HUES6 (cell line): Measurements from ENCODE around the gene LRRC70.
"Not testable (repeated sequence)": the region's sequence is repeated elsewhere in the genome, so short reads cannot be mapped to it uniquely, and the experiment has no call there.

ENCODE experiments used
- H3K27ac ChIP-seq: 2 replicates; pipeline ENCODE4 v1.7.0; 2013; ENCODE audit warnings: low read depth, mild to moderate bottlenecking, low read length, inconsistent platforms
- H3K27me3 ChIP-seq: 2 replicates; pipeline ENCODE4 v1.6.1; 2013; ENCODE audit warnings: low read length; ENCODE audit not compliant: control insufficient read depth, insufficient read depth
- H3K36me3 ChIP-seq: 2 replicates; pipeline ENCODE4 v1.6.1; 2013; ENCODE audit warnings: low read length; ENCODE audit not compliant: control insufficient read depth, insufficient read depth
- H3K4me1 ChIP-seq: 2 replicates; pipeline ENCODE4 v1.6.1; 2013; ENCODE audit warnings: low read length; ENCODE audit not compliant: control insufficient read depth, insufficient read depth
- H3K4me3 ChIP-seq: 2 replicates; pipeline ENCODE4 v1.5.1; 2013; ENCODE audit warnings: low read depth, low read length
- H3K9ac ChIP-seq: one replicate; pipeline ENCODE4 v1.6.1; 2013; ENCODE audit warnings: mild to moderate bottlenecking, low read length
- H3K9me3 ChIP-seq: 2 replicates; pipeline ENCODE4 v1.6.1; 2013; ENCODE audit warnings: low read depth, low read length; ENCODE audit not compliant: control insufficient read depth, insufficient read depth

Gene LRRC70

DNA sequence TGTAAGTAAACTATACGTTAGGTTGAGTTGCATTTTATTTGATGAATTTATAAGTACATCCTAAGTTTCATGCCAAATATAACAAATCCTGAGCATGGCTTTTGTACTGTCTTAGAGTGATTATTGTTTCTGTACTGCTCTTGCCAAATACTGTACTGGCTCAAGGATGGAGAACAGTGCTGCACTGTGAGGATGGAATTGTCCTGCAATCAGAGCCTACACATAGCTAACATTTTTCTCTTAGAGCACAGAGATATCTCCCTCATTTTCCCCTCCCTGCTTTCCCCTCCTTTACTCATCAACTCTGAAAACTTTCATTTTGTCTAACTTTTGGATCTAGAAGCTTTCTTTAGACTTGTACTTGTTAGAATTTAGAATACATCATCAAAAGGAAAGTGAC is 28.3 kb downstream of the LRRC70 start:
- Histone ChIP-seq H3K4me1 (no peaks in the 10 kb centered on the region), H3K36me3 (no peaks in the 10 kb centered on the region), H3K4me3 (no peak overlapping the region), H3K27ac (no peak overlapping the region), H3K9ac (no peak overlapping the region), H3K9me3 (no peaks in the 10 kb centered on the region), H3K27me3 (no peaks in the 10 kb centered on the region)

DNA sequence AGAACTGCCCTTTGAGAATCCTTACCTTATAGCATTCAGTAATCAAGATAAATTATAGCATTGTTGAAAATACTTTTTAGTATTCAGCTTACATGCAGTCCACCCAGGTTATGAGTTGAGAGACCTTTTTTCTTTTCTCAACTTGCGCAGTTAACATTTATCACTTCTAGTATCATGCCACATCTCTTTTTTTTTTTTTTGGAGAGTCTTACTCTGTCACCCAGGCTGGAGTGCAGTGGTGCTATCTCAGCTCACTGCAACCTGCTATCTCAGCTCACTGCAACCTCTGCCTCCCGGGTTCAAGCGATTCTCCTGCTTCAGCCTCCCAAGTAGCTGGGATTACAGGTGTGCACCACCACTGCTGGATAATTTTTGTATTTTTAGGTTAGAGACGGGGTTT is 29.0 kb downstream of the LRRC70 start:
- Histone ChIP-seq H3K9me3 (no peaks in the 10 kb centered on the region), H3K4me3 (no peak overlapping the region), H3K9ac (no peak overlapping the region), H3K27me3 (no peaks in the 10 kb centered on the region), H3K27ac (no peak overlapping the region), H3K4me1 (no peaks in the 10 kb centered on the region), H3K36me3 (no peaks in the 10 kb centered on the region)

DNA sequence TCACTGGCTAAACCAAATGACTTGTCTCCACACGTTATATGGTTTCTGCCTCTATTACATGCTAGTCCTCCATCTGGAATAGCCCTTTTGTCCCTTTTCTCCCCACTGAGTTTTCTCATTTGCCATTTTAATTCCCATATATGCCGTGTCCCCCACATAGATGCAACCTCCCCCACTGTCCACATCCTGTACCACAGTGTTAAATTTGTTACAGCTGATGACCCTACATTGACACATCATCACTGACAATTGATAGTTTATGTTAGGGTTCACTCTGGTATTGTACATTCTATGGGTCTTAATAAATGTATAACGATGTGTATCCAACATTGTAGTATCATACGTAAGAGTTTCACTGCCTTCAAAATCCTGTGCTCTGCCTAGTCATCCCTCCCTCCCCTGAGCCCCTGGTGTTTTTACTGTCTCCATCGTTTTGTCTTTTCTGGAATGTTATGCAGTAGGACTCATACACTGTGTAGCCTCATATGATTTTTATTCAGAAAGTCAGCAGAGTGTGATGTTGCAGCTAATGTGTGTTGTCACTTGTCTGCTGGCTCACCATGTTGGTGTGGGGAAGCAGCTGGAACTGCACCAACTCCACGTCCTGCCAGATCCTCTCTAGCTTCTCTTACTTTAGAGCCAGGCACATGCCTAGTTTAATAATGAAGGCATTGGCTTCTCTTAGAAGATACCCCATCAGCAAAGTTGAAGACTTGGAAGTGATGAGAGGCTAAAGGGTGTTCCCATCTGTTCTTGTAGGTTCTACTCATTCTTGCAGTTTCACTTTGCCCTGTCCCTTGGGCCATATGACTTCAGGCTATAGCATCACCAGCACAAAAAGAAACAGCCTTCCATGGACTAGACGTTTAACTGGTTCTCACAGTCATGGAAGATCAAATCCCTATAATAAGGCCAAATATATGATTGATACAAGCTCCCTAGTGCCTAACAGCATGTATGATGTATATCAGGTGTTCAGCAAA is 30.2 kb downstream of the LRRC70 start:
- Histone ChIP-seq H3K27me3 (no peaks in the 10 kb centered on the region), H3K4me3 (no peak overlapping the region), H3K9me3 (no peaks in the 10 kb centered on the region; the same call in 1 of the 2 replicates), H3K27ac (no peak overlapping the region), H3K4me1 (no peaks in the 10 kb centered on the region), H3K36me3 (no peaks in the 10 kb centered on the region), H3K9ac (no peak overlapping the region)

DNA sequence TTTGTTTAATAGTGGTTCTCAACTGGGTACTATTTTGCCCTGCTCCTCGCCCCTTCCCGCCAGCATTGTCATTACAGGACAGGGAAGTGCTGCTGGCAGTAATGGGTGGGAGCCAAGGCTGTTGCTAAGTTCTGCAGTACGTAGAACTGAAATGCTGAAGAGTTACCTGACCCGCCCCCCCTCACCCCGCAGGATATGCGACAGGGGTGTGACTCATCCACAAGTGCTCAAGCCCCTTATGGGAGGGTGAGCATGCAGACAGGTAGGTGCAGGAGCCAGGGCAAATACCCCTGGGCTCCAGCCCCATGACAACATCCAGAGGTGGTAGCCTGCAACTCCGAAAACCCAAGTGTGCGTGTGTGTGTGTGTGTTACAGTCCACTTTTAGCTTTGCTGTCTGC is 35.7 kb downstream of the LRRC70 start:
- Histone ChIP-seq H3K9ac (no peak overlapping the region), H3K36me3 (peaks cover 4% of the 10 kb centered on the region; the same call in 1 of the 2 replicates), H3K4me3 (no peak overlapping the region), H3K4me1 (peaks cover 10% of the 10 kb centered on the region; the same call in 1 of the 2 replicates), H3K27me3 (no peaks in the 10 kb centered on the region), H3K27ac (no peak overlapping the region), H3K9me3 (peaks cover 3% of the 10 kb centered on the region)

DNA sequence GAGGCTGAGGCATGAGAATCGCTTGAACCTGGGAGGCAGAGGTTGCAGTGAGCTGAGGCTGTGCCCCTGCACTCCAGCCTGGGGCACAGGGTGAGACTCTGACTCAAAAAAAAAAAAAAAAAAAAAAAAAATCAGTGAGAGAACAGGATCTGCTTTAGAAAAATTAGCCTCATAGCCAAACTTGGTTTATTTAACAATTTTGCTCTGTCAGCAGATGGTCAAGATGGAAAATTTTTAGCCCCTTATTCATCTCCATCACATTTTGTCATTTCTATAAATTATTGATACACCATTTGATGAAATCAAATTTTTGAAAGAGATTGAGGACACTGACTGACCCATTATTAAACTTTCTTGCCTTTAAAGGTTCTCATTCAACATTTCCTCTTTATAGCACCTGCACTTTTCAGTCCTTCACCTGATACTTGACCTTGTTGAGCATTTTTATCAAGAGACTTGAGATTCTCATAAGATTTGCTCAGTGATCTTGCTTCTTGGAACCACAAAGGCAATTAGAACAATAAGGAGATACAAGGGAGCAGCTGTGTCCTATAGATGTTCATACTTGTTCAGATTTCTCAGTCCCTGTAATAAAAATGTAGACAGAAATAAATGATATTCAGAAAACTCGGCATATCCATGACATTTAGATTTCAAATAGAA is 38.1 kb downstream of the LRRC70 start:
- Histone ChIP-seq H3K36me3 (peaks cover 4% of the 10 kb centered on the region; the same call in 1 of the 2 replicates), H3K9ac (no peak overlapping the region), H3K4me1 (peaks cover 22% of the 10 kb centered on the region), H3K27ac (no peak overlapping the region), H3K27me3 (no peaks in the 10 kb centered on the region), H3K4me3 (no peak overlapping the region), H3K9me3 (peaks cover 3% of the 10 kb centered on the region)

DNA sequence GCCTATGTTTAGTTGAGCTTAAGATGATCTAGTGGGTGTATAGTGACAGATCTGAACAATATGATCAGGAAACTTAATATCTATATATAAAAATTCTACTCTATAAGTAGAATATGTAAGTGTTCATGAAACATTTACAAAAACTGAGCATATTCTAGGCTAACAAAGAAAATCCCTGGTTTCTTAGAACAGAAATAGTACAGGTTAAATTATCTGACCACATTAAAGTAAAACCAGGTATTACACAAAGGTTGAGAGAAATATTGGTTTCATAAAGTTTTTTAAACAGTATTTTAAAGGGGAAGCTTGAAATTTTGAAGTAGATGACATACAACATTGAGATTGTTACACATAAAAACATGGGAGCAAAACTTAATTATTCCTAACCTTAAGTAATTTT is 39.3 kb downstream of the LRRC70 start:
- no peak overlapping the region for H3K9ac ChIP-seq
- peaks cover 3% of the 10 kb centered on the region for H3K9me3 ChIP-seq
- H3K27ac ChIP-seq, result no peak overlapping the region
- no peaks in the 10 kb centered on the region for H3K27me3 ChIP-seq
- no peak overlapping the region for H3K4me3 ChIP-seq
- H3K36me3 ChIP-seq, result peaks cover 4% of the 10 kb centered on the region; the same call in 1 of the 2 replicates
- peaks cover 27% of the 10 kb centered on the region for H3K4me1 ChIP-seq

DNA sequence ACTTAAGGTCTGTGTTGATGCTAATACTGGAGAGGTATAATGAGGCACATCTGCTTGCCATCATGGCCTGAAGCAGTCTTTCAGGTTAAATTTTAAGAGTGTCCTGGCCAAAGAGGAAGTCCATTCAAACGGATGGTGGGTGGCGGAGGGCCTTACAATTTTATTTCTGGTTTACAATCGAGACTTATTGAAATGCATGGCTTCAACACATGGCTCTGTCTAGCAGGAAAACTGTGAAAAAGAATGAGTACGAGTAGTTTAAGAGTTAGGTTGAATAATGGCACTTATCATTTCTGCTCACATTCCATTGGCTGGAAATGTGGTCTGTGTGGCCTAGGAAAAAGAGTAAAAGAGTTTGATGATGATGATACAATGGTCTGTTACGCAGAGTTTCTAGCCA is 42.1 kb downstream of the LRRC70 start:
- no peaks in the 10 kb centered on the region for H3K9me3 ChIP-seq
- no peaks in the 10 kb centered on the region for H3K36me3 ChIP-seq
- no peak overlapping the region for H3K27ac ChIP-seq
- no peaks in the 10 kb centered on the region for H3K27me3 ChIP-seq
- peak overlapping the region; percentile 38; the same call in 1 of the 2 replicates for H3K4me3 ChIP-seq
- peaks cover 18% of the 10 kb centered on the region for H3K4me1 ChIP-seq
- H3K9ac ChIP-seq, result no peak overlapping the region

DNA sequence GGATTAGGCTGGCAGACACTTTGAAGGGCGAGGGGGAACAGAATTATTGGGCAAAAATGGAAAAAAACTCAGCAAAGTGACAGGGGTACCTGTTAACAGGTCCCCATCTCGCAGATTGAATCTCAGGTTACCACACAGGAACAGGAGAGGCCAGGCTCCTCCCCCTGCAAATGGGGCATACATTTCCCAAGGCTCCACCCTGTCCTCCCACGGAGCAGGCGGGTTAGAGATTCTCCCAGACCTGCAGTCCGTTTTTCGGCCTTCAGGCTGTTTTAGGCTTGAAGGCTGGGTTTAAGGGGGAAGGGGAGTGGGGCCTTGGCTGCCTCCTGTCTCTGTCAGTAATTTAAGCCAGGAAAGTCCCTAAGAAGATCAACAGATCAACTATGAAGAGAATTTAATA is 42.7 kb downstream of the LRRC70 start:
- H3K27me3 ChIP-seq, result no peaks in the 10 kb centered on the region
- H3K4me3 ChIP-seq, result peak overlapping the region; percentile 38; the same call in 1 of the 2 replicates
- no peak overlapping the region for H3K9ac ChIP-seq

DNA sequence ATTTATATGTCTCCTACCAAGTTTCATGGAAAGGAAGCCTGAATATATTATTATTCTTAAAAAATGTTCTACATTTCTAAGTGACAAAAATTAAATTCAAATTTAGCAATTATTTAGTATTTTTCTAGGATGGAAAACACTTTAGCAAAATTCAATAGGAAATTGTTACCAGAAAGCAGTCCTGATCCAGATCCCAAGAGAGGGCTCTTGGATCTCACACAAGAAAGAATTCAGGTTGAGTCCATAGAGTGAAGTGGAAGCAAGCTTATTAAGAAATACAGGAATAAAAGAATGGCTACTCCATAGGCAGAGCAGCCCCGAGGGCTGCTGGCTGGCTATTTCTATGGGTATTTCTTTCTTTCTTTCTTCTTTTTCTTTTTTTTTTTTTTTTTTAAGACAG is 44.7 kb downstream of the LRRC70 start:
- H3K36me3 ChIP-seq, result 0 out of 2 replicates have a peak, but pooled peaks cover 3% of the 10 kb centered on the region
- peaks cover 38% of the 10 kb centered on the region for H3K4me1 ChIP-seq
- H3K9me3 ChIP-seq, result no peaks in the 10 kb centered on the region
- no peaks in the 10 kb centered on the region for H3K27me3 ChIP-seq
- H3K27ac ChIP-seq, result no peak overlapping the region
- H3K4me3 ChIP-seq, result no peak overlapping the region
- H3K9ac ChIP-seq, result no peak overlapping the region

More for the DNA sequence above, 42.7 kb downstream of the LRRC70 start:
- Histone ChIP-seq H3K9me3 (no peaks in the 10 kb centered on the region), H3K36me3 (no peaks in the 10 kb centered on the region), H3K27ac (no peak overlapping the region), H3K4me1 (peaks cover 19% of the 10 kb centered on the region)

DNA sequence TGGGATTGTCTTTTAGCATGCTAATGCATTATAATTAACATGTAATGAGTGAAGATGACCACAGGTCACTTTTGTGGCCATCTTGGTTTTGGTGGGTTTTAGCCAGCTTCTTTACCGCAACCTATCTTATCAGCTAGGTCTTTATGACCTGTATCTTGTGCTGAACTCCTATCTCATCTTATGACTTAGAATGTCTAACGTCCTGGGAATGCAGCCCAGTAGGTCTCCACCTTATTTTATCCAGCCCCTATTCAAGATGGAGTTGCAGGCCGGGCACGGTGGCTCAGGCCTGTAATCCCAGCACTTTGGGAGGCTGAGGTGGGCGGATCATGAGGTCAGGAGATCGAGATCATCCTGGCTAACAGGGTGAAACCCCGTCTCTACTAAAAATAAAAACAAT is 45.8 kb downstream of the LRRC70 start:
- not testable (repeated sequence) for H3K9ac ChIP-seq, H3K36me3 ChIP-seq, H3K4me3 ChIP-seq, H3K27ac ChIP-seq, H3K9me3 ChIP-seq, H3K27me3 ChIP-seq
- H3K4me1 ChIP-seq, result peaks cover 38% of the 10 kb centered on the region

DNA sequence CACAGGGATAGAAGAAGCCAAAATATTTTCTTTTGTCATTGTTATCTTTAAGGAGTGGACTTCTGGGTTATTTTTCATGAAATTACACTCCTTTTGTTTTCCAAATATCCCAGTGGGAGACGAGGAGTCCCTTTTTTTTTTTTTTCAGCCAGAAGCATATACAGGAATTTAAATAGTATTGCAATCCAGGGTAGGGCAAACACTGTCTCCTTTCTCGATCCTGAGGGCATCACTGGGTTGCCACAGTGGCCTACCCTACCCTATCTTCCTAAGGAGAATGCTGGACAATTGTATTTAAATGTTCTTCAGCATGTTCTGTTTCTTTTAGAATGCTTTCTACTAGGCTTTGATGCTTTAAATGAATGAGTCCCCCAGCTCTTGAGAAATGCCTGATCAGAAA is 47.9 kb downstream of the LRRC70 start:
- Histone ChIP-seq H3K9me3 (no peaks in the 10 kb centered on the region), H3K4me1 (peaks cover 28% of the 10 kb centered on the region), H3K4me3 (no peak overlapping the region; the same call in 1 of the 2 replicates), H3K9ac (no peak overlapping the region), H3K36me3 (0 out of 2 replicates have a peak, but pooled peaks cover 3% of the 10 kb centered on the region), H3K27me3 (no peaks in the 10 kb centered on the region), H3K27ac (no peak overlapping the region)
